ENCODE measurements around the gene SULF2.

The SULF2 gene

GRCh38 chr20:47733892-47734291, 51.4 kb downstream of the SULF2 start:
- DNase-seq: no peak

- no peak for DNase-seq
Observed at GRCh38 chr20:47730744-47731143, 54.5 kb downstream of the SULF2 start.

GRCh38 chr20:47729472-47729871, 55.8 kb downstream of the SULF2 start:
- DNase-seq: no peak

- DNase-seq: no peak
Observed at GRCh38 chr20:47727909-47728361, 57.3 kb downstream of the SULF2 start.

GRCh38 chr20:47727170-47727880, 58.0 kb downstream of the SULF2 start:
- DNase-seq: no peak

GRCh38 chr20:47726632-47727031, 58.6 kb downstream of the SULF2 start:
- no peak for DNase-seq

- DNase-seq: no peak
Observed at GRCh38 chr20:47725248-47725973, 59.9 kb downstream of the SULF2 start.

- DNase-seq: no peak
Observed at GRCh38 chr20:47724910-47725247, 60.4 kb downstream of the SULF2 start.

GRCh38 chr20:47724396-47724795, 60.9 kb downstream of the SULF2 start:
- no peak for DNase-seq

- DNase-seq: no peak
Observed at GRCh38 chr20:47723322-47723721, 62.0 kb downstream of the SULF2 start.

GRCh38 chr20:47720636-47721427, 64.4 kb downstream of the SULF2 start:
- DNase-seq: no peak

GRCh38 chr20:47719625-47720024, 65.7 kb downstream of the SULF2 start:
- DNase-seq: no peak

- no peak for DNase-seq
Observed at GRCh38 chr20:47719211-47719610, 66.1 kb downstream of the SULF2 start.

- DNase-seq: no peak
Observed at GRCh38 chr20:47718398-47718797, 66.9 kb downstream of the SULF2 start.

GRCh38 chr20:47717421-47717820, 67.9 kb downstream of the SULF2 start:
- no peak for DNase-seq

- DNase-seq: no peak
Observed at GRCh38 chr20:47713878-47714450, 71.3 kb downstream of the SULF2 start.

- no peak for DNase-seq
Observed at GRCh38 chr20:47713163-47713562, 72.1 kb downstream of the SULF2 start.

- DNase-seq: no peak
Observed at GRCh38 chr20:47711046-47711752, 74.1 kb downstream of the SULF2 start.

- no peak for DNase-seq
Observed at GRCh38 chr20:47710665-47711045, 74.6 kb downstream of the SULF2 start.

- no peak for DNase-seq
Observed at GRCh38 chr20:47708953-47709833, 76.1 kb downstream of the SULF2 start.

- DNase-seq: no peak
Observed at GRCh38 chr20:47708140-47708807, 77.0 kb downstream of the SULF2 start.
